ENCODE results near the gene HOXD13. TPM values are rescaled to one million over a fixed set of nuclear protein-coding genes. Genes with fewer than 3 reads are reported as not detected.

Gene HOXD13
- total and polyA plus RNA-seq, 2 of the 13 experiments (the other 11 are each of a cell fraction or from before 2014, with no cell fraction given), result not detected

GRCh38 chr2:176088048-176088936, 4.2 kb upstream of the HOXD13 start (continued):
- TF ChIP-seq ZNF34 (CRISPR knock-in tag; IDR thresholded peaks at IDR 0.05; ENCODE audit: borderline replicate concordance) (no peak), TMF1 (CRISPR knock-in tag; IDR thresholded peaks at IDR 0.05; ENCODE audit: low read depth) (0 out of 2 replicates have a peak, but pooled peaks have one; percentile 60), ZNF296 (CRISPR knock-in tag; conservative IDR thresholded peaks at IDR 0.05) (no peak), SMC3 (IDR thresholded peaks at IDR 0.05; ENCODE audit: low read length) (peak; percentile 21; the same call in 1 of the 2 replicates), ZFP36L2 (CRISPR knock-in tag; IDR thresholded peaks at IDR 0.05) (no peak), ZNF710 (CRISPR knock-in tag; IDR thresholded peaks at IDR 0.05; ENCODE audit: borderline replicate concordance) (peak; percentile 72; the same call in 1 of the 2 replicates), MEF2D (CRISPR knock-in tag; IDR thresholded peaks at IDR 0.05) (0 out of 2 replicates have a peak, but pooled peaks have one; percentile 4), DPF2 (CRISPR knock-in tag; IDR thresholded peaks at IDR 0.05; ENCODE audit: borderline replicate concordance, low read depth) (no peak), ZFAT (CRISPR knock-in tag; conservative IDR thresholded peaks at IDR 0.05) (no peak), ZNF839 (CRISPR knock-in tag; IDR thresholded peaks at IDR 0.05; ENCODE audit: borderline replicate concordance) (no peak; the same call in 1 of the 2 replicates), E2F1 (CRISPR knock-in tag; IDR thresholded peaks at IDR 0.05) (no peak)
- TF ChIP-seq, protein P1, sequence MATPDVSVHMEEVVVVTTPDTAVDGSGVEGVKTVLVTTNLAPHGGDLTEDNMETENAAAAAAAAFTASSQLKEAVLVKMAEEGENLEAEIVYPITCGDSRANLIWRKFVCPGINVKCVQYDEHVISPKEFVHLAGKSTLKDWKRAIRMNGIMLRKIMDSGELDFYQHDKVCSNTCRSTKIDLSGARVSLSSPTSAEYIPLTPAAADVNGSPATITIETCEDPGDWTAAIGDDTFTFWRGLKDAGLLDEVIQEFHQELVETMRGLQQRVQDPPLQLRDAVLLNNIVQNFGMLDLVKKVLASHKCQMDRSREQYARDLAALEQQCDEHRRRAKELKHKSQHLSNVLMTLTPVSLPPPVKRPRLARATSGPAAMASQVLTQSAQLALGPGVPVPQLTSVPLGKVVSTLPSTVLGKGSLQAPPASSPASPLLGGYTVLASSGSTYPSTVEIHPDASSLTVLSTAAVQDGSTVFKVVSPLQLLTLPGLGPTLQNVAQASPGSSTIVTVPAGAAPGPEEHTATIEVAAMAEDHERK (CRISPR knock-in tag; IDR thresholded peaks at IDR 0.05; ENCODE audit: low read depth), result no peak
- TF ChIP-seq, protein P2, sequence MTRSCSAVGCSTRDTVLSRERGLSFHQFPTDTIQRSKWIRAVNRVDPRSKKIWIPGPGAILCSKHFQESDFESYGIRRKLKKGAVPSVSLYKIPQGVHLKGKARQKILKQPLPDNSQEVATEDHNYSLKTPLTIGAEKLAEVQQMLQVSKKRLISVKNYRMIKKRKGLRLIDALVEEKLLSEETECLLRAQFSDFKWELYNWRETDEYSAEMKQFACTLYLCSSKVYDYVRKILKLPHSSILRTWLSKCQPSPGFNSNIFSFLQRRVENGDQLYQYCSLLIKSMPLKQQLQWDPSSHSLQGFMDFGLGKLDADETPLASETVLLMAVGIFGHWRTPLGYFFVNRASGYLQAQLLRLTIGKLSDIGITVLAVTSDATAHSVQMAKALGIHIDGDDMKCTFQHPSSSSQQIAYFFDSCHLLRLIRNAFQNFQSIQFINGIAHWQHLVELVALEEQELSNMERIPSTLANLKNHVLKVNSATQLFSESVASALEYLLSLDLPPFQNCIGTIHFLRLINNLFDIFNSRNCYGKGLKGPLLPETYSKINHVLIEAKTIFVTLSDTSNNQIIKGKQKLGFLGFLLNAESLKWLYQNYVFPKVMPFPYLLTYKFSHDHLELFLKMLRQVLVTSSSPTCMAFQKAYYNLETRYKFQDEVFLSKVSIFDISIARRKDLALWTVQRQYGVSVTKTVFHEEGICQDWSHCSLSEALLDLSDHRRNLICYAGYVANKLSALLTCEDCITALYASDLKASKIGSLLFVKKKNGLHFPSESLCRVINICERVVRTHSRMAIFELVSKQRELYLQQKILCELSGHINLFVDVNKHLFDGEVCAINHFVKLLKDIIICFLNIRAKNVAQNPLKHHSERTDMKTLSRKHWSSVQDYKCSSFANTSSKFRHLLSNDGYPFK (CRISPR knock-in tag; IDR thresholded peaks at IDR 0.05; ENCODE audit: borderline replicate concordance), result no peak; the same call in 1 of the 2 replicates
- TF ChIP-seq, protein P3, sequence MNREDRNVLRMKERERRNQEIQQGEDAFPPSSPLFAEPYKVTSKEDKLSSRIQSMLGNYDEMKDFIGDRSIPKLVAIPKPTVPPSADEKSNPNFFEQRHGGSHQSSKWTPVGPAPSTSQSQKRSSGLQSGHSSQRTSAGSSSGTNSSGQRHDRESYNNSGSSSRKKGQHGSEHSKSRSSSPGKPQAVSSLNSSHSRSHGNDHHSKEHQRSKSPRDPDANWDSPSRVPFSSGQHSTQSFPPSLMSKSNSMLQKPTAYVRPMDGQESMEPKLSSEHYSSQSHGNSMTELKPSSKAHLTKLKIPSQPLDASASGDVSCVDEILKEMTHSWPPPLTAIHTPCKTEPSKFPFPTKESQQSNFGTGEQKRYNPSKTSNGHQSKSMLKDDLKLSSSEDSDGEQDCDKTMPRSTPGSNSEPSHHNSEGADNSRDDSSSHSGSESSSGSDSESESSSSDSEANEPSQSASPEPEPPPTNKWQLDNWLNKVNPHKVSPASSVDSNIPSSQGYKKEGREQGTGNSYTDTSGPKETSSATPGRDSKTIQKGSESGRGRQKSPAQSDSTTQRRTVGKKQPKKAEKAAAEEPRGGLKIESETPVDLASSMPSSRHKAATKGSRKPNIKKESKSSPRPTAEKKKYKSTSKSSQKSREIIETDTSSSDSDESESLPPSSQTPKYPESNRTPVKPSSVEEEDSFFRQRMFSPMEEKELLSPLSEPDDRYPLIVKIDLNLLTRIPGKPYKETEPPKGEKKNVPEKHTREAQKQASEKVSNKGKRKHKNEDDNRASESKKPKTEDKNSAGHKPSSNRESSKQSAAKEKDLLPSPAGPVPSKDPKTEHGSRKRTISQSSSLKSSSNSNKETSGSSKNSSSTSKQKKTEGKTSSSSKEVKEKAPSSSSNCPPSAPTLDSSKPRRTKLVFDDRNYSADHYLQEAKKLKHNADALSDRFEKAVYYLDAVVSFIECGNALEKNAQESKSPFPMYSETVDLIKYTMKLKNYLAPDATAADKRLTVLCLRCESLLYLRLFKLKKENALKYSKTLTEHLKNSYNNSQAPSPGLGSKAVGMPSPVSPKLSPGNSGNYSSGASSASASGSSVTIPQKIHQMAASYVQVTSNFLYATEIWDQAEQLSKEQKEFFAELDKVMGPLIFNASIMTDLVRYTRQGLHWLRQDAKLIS (CRISPR knock-in tag; IDR thresholded peaks at IDR 0.05), result no peak

Measured in HepG2 (cell line).